HCT116 (cell line): Measurements from ENCODE around the gene CAMK2A. TPM values are rescaled to one million over a fixed set of nuclear protein-coding genes. Genes with fewer than 3 reads are reported as not detected.

Experiments used
- ATAC-seq: fragments of 200-7000 bp; cut with Tn5 transposase; 2 replicates; pipeline ENCODE4 v1.9.1; 2020; ENCODE audit warnings: mild to moderate bottlenecking, moderate library complexity
- BruUV-seq: library from RNA; stranded (reverse); fragments of 400-500 nt; replicated peaks from 2 replicates; lab custom pipeline; 2021; lab: Mats Ljungman, UMichigan
- CTCF ChIA-PET: fragments of 300-600 bp; sonication (Branson Sonifier 250); formaldehyde crosslinking; loops from one replicate; lab custom pipeline; 2021; ENCODE audit warnings: antibody characterized with exemption; lab: Charles Lee
- POLR2A ChIA-PET: fragments of 300-600, 350-600 bp; sonication (Branson Sonifier 250); formaldehyde crosslinking; loops from one replicate; lab custom pipeline; 2021; ENCODE audit warnings: antibody characterized with exemption; lab: Charles Lee
- RAD21 ChIA-PET, 2 experiments: fragments of 300-600 bp; sonication (Branson Sonifier 250); formaldehyde crosslinking; loops; one replicate each; lab custom pipeline; 2023; ENCODE audit warnings: low total read pairs in 2 of 2; ENCODE audit not compliant: uncharacterized antibody in 2 of 2, unreplicated experiment in 2 of 2, low non-redundant PET in 1 of 2; lab: Charles Lee
- DNase-seq: peaks from one replicate; pipeline ENCODE4 v3.0.0-alpha.2; 2010; ENCODE audit warnings: low read depth, low spot score
- H2AFZ ChIP-seq: fragments of 200-600 bp; shearing (Covaris generic), sonication (generic); 2 replicates; pipeline ENCODE4 v1.6.1; 2017; ENCODE audit warnings: low read depth, mixed run types, mixed read lengths, antibody characterized with exemption, low read length; ENCODE audit not compliant: poor library complexity, severe bottlenecking
- H3K27ac ChIP-seq: 2 replicates; pipeline ENCODE4 v1.5.1; 2012; ENCODE audit warnings: low read depth, low read length
- H3K27me3 ChIP-seq: fragments of 200-600 bp; sonication (generic); 2 replicates; pipeline ENCODE4 v1.6.1; 2016; ENCODE audit warnings: mixed run types, low read length, mixed read lengths; ENCODE audit not compliant: insufficient read depth
- H3K36me3 ChIP-seq, 2 experiments: fragments of 200-500 bp in 1 of 2; fragments of 200-600 bp in 1 of 2; sonication (Bioruptor generic) in 1 of 2; sonication (generic) in 1 of 2; 2 replicates each; pipeline versions ENCODE4 v1.5.1 to v1.6.1; 2014 to 2016; ENCODE audit warnings: low read length in 2 of 2, inconsistent platforms in 1 of 2, mixed read lengths in 1 of 2, mixed run types in 1 of 2; ENCODE audit not compliant: insufficient read depth in 2 of 2, control insufficient read depth in 1 of 2
- H3K4me1 ChIP-seq, 2 experiments: fragments of 200-600 bp in 1 of 2; sonication (generic) in 1 of 2; 2 replicates each; pipeline versions ENCODE4 v1.5.1 to v1.6.1; 2012 to 2017; ENCODE audit warnings: low read length in 2 of 2, inconsistent platforms in 1 of 2, mild to moderate bottlenecking in 1 of 2, mixed read lengths in 1 of 2, mixed run types in 1 of 2, moderate library complexity in 1 of 2; ENCODE audit not compliant: insufficient read depth in 2 of 2, control insufficient read depth in 1 of 2
- H3K4me2 ChIP-seq: fragments of 200-600 bp; sonication (generic); 2 replicates; pipeline ENCODE4 v1.6.1; 2017; ENCODE audit warnings: mixed run types, low read length, mixed read lengths
- H3K4me3 ChIP-seq, 2 experiments: fragments of 200-600 bp in 1 of 2; sonication (generic) in 1 of 2; replicated peaks in 1 of 2; 2 replicates each; pipeline ENCODE4 v1.5.1; 2011 to 2016; ENCODE audit warnings: low read length in 2 of 2, control low read depth in 1 of 2, low read depth in 1 of 2, mild to moderate bottlenecking in 1 of 2, mixed read lengths in 1 of 2, mixed run types in 1 of 2
- H3K79me2 ChIP-seq: fragments of 200-600 bp; sonication (generic); 2 replicates; pipeline ENCODE4 v1.6.1; 2017; ENCODE audit warnings: mild to moderate bottlenecking, mixed run types, low read length, moderate library complexity, mixed read lengths; ENCODE audit not compliant: insufficient read depth
- H3K9ac ChIP-seq: fragments of 200-600 bp; sonication (generic); 2 replicates; pipeline ENCODE4 v1.6.1; 2016; ENCODE audit warnings: low read length, mixed read lengths
- H3K9me2 ChIP-seq: fragments of 200-600 bp; sonication (generic), shearing (Covaris generic); 2 replicates; pipeline ENCODE4 v1.6.1; 2017; ENCODE audit warnings: mixed run types, mild to moderate bottlenecking, moderate library complexity; ENCODE audit not compliant: insufficient read depth
- H3K9me3 ChIP-seq, 2 experiments: fragments of 200-500 bp in 1 of 2; fragments of 200-600 bp in 1 of 2; sonication (Bioruptor generic) in 1 of 2; sonication (generic) in 1 of 2; 2 replicates each; pipeline ENCODE4 v1.6.1; 2014 to 2017; ENCODE audit warnings: low read length in 2 of 2, mixed read lengths in 2 of 2, inconsistent platforms in 1 of 2, low read depth in 1 of 2, mild to moderate bottlenecking in 1 of 2, mixed run types in 1 of 2, moderate library complexity in 1 of 2; ENCODE audit not compliant: control insufficient read depth in 1 of 2, insufficient read depth in 1 of 2
- H4K20me1 ChIP-seq: fragments of 200-600 bp; sonication (generic), shearing (Covaris generic); 2 replicates; pipeline ENCODE4 v1.6.1; 2017; ENCODE audit warnings: mixed run types, mild to moderate bottlenecking, moderate library complexity; ENCODE audit not compliant: insufficient read depth
- CBX3 ChIP-seq: IDR thresholded peaks from 2 replicates; pipeline ENCODE4 v1.6.1; 2012; ENCODE audit warnings: low read depth
- CTCF ChIP-seq, 3 experiments: fragments of 200-600 bp in 1 of 3; sonication (generic) in 1 of 3; IDR thresholded peaks in 2 of 3; conservative IDR thresholded peaks in 1 of 3; 2 replicates each; pipeline ENCODE4 v1.5.1; 2012 to 2017; ENCODE audit warnings: low read depth in 2 of 3, low read length in 2 of 3, antibody characterized with exemption in 1 of 3, borderline replicate concordance in 1 of 3, control low read depth in 1 of 3, mild to moderate bottlenecking in 1 of 3, mixed read lengths in 1 of 3, mixed run types in 1 of 3, moderate library complexity in 1 of 3; ENCODE audit not compliant: insufficient read depth in 1 of 3
- ELF1 ChIP-seq: IDR thresholded peaks from 2 replicates; pipeline ENCODE4 v1.6.1; 2012; ENCODE audit warnings: low read depth, borderline replicate concordance
- EZH2phosphoT487 ChIP-seq: fragments of 200-600 bp; IDR thresholded peaks from 2 replicates; pipeline ENCODE4 v1.6.1; 2018; ENCODE audit warnings: antibody characterized with exemption, borderline replicate concordance
- FOSL1 ChIP-seq: IDR thresholded peaks from 2 replicates; pipeline ENCODE4 v1.6.1; 2012; ENCODE audit warnings: low read depth
- POLR2A ChIP-seq: IDR thresholded peaks from 2 replicates; pipeline ENCODE4 v1.7.0; 2011; ENCODE audit warnings: borderline replicate concordance; ENCODE audit not compliant: insufficient read depth, insufficient read length; ENCODE audit errors: extremely low read depth
- SRF ChIP-seq: IDR thresholded peaks from 2 replicates; pipeline ENCODE4 v1.6.1; 2012; ENCODE audit warnings: low read depth
- ZBTB33 ChIP-seq: IDR thresholded peaks from 2 replicates; pipeline ENCODE4 v1.6.1; 2011; ENCODE audit warnings: mild to moderate bottlenecking, low read length, moderate library complexity; ENCODE audit not compliant: insufficient replicate concordance; ENCODE audit errors: extremely low read depth
- ZNF274 ChIP-seq: fragments of 200-500 bp; sonication (Bioruptor generic); IDR thresholded peaks from 2 replicates; pipeline ENCODE4 v1.6.1; 2014; ENCODE audit warnings: mild to moderate bottlenecking, low read depth, low read length, inconsistent platforms
- intact Hi-C: fragments of 100-400 bp; cut with micrococcal nuclease; formaldehyde crosslinking; loops from 2 replicates; pipeline ENCODE4 v1.10.0; 2022
- total RNA-seq: library from RNA; stranded (reverse); gene quantifications from one replicate; pipeline ENCODE4 v1.2.1, GENCODE V29; 2021; ENCODE audit not compliant: unreplicated experiment
- TF ChIP-seq, protein P1 (sequence below): IDR thresholded peaks from 2 replicates; pipeline ENCODE4 v1.6.1; 2012

CAMK2A gene
- total RNA-seq, 1 experiment from 2014 or later, result not detected

GRCh38 chr5:150181766-150182545, 107.6 kb downstream of the CAMK2A start:
- Histone ChIP-seq H2AFZ (no peak overlapping the region), H3K9me3 (no peaks in the 10 kb centered on the region), H3K4me2 (no peak overlapping the region), H3K27me3 (no peaks in the 10 kb centered on the region), H3K79me2 (no peaks in the 10 kb centered on the region), H3K9me2 (no peaks in the 10 kb centered on the region), H3K9ac (no peak overlapping the region), H3K4me1 (peaks cover 0 to 7% of the 10 kb centered on the region in 2 experiments; a peak in 1 of 4 replicates), H3K36me3 (no peaks in the 10 kb centered on the region), H3K4me3 (no peak overlapping the region), H4K20me1 (no peaks in the 10 kb centered on the region), H3K27ac (no peak overlapping the region)
- ChIA-PET POLR2A (no interaction called here), RAD21 (no interaction called here), CTCF (no interaction called here)
- intact Hi-C loops, result no loop called here
- no TSS peak for BruUV-seq
- ATAC-seq (no peak), DNase-seq (no peak)
- TF ChIP-seq SRF (no peak), ZBTB33 (no peak), POLR2A (no peak), EZH2phosphoT487 (no peak)

GRCh38 chr5:150181027-150181426, 108.5 kb downstream of the CAMK2A start:
- H3K79me2 ChIP-seq, result no peaks in the 10 kb centered on the region
- no peaks in the 10 kb centered on the region for H3K9me2 ChIP-seq
- BruUV-seq, result no TSS peak
- H3K4me3 ChIP-seq, result no peak overlapping the region
- peaks cover 0 to 1% of the 10 kb centered on the region in 2 experiments; a peak in 1 of 4 replicates for H3K4me1 ChIP-seq
- no peaks in the 10 kb centered on the region for H4K20me1 ChIP-seq
- no peak for DNase-seq
- H3K9me3 ChIP-seq, result no peaks in the 10 kb centered on the region
- H3K27me3 ChIP-seq, result no peaks in the 10 kb centered on the region
- no peak overlapping the region for H3K4me2 ChIP-seq
- no peak overlapping the region for H3K27ac ChIP-seq
- POLR2A ChIA-PET, result no interaction called here
- H2AFZ ChIP-seq, result no peak overlapping the region
- RAD21 ChIA-PET, result no interaction called here
- intact Hi-C loops, result no loop called here
- H3K36me3 ChIP-seq, result no peaks in the 10 kb centered on the region
- CTCF ChIA-PET, result no interaction called here
- TF ChIP-seq ZNF274 (no peak), POLR2A (no peak), FOSL1 (no peak), ZBTB33 (no peak), CTCF (IDR thresholded peaks at IDR 0.05 in 2 of 3, conservative IDR thresholded peaks at IDR 0.05 in 1 of 3; ENCODE audit: borderline replicate concordance in 1 of 3, insufficient read depth in 1 of 3, low read depth in 2 of 3, low read length in 2 of 3) (no peak), CBX3 (no peak), ELF1 (no peak)
- TF ChIP-seq, protein P1, sequence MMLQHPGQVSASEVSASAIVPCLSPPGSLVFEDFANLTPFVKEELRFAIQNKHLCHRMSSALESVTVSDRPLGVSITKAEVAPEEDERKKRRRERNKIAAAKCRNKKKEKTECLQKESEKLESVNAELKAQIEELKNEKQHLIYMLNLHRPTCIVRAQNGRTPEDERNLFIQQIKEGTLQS, result no peak
- H3K9ac ChIP-seq, result no peak overlapping the region
- no peak for ATAC-seq
